LNCAP (cell line): ENCODE data around the gene TNFRSF19.

Source experiments
- TF ChIP-seq, protein P1 (sequence below): fragments of 450-650 bp; IDR thresholded peaks from 2 replicates; pipeline ENCODE4 v1.5.1; 2017; ENCODE audit warnings: mild to moderate bottlenecking

Gene TNFRSF19

GRCh38 chr13:23609874-23610576 lies 39.8 kb downstream of the TNFRSF19 start:
- TF ChIP-seq, protein P1, sequence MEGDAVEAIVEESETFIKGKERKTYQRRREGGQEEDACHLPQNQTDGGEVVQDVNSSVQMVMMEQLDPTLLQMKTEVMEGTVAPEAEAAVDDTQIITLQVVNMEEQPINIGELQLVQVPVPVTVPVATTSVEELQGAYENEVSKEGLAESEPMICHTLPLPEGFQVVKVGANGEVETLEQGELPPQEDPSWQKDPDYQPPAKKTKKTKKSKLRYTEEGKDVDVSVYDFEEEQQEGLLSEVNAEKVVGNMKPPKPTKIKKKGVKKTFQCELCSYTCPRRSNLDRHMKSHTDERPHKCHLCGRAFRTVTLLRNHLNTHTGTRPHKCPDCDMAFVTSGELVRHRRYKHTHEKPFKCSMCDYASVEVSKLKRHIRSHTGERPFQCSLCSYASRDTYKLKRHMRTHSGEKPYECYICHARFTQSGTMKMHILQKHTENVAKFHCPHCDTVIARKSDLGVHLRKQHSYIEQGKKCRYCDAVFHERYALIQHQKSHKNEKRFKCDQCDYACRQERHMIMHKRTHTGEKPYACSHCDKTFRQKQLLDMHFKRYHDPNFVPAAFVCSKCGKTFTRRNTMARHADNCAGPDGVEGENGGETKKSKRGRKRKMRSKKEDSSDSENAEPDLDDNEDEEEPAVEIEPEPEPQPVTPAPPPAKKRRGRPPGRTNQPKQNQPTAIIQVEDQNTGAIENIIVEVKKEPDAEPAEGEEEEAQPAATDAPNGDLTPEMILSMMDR: no peak

GRCh38 chr13:23610966-23611491 lies 40.8 kb downstream of the TNFRSF19 start:
- TF ChIP-seq, protein P1: no peak

DNA sequence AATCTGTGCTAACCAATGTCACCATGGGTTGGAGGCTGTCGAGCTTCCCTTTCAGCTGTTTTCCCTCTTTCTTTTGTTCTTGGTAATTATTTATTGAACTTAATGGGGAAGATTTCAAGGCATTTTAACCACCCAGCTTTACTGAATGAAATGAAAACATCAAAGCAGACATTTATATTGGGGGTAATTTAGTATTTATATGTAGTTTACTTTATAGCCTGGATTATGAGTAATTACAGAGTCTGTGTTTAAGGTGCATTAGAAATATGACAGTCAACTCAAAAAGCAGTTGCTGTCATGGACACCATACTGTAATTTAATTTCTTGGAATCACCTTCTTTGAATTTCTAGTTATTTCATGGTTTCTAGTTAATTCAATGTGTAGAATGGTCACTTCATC lies 42.0 kb downstream of the TNFRSF19 start:
- TF ChIP-seq, protein P1: no peak

DNA sequence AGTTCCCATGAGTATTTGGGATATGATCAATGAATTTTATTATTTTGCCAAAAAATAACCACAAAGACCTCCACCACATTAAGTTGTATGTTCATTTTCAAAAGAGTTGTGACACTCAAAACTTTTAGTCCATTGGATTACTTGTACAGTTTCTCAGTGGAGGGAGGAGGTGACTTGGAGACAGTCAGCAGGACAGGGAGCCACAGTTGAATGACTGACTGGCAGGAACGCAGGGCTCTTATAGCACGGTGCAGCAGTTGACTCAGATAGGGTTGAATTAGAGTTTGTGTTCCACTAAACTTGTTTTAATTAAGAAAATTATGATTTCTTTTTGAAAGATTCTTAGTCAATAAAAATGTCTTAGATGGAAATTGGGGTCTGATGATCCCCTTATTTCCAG lies 42.5 kb downstream of the TNFRSF19 start:
- TF ChIP-seq, protein P1: no peak

GRCh38 chr13:23613596-23613995 lies 43.4 kb downstream of the TNFRSF19 start:
- TF ChIP-seq, protein P1: no peak

GRCh38 chr13:23615395-23616081 lies 45.3 kb downstream of the TNFRSF19 start:
- TF ChIP-seq, protein P1: no peak

- TF ChIP-seq, protein P1: no peak
Observed at GRCh38 chr13:23616228-23616627, 46.0 kb downstream of the TNFRSF19 start.
